GM12892 (cell line): ENCODE results near the gene RNF213.

Experiments
- POLR2A ChIP-seq: IDR thresholded peaks from 2 replicates; pipeline ENCODE4 v1.6.1; 2011; ENCODE audit warnings: low read depth, low read length, control low read depth
- POLR2AphosphoS5 ChIP-seq: IDR thresholded peaks from 2 replicates; pipeline ENCODE4 v1.6.1; 2011; ENCODE audit warnings: low read depth, low read length, control low read depth

- TF ChIP-seq POLR2AphosphoS5 (no peak), POLR2A (no peak)
These were observed 104.6 kb downstream of the RNF213 start for GRCh38 chr17:80365001-80365965.
